Measurements from ENCODE around the gene KLHL22.

- TF ChIP-seq CTCF (conservative IDR thresholded peaks at IDR 0.05 in 1 of 2, IDR thresholded peaks at IDR 0.05 in 1 of 2; ENCODE audit: extremely low read depth in 1 of 2, insufficient read depth in 1 of 2, low read depth in 1 of 2, low read length in 2 of 2) (no peak), EZH2 (IDR thresholded peaks at IDR 0.05; ENCODE audit: borderline replicate concordance, low read length) (no peak)
These were observed 20.5 kb downstream of the KLHL22 start for GRCh38 chr22:20475115-20475436.

All from mammary epithelial cell (primary cell).